Neural progenitor cell (in vitro differentiated cells): ENCODE data around the gene ACP4. TPM values are rescaled to one million over a fixed set of nuclear protein-coding genes. Genes with fewer than 3 reads are reported as not detected.

Source experiments
- DNase-seq: peaks from one replicate; pipeline ENCODE4 v3.0.0-alpha.2; 2016; ENCODE audit warnings: low spot score
- H2AFZ ChIP-seq: fragments of 200-600 bp; sonication (generic); replicated peaks from 2 replicates; pipeline ENCODE4 v1.6.1; 2016; ENCODE audit warnings: antibody characterized with exemption
- H3F3A ChIP-seq: fragments of 200-600 bp; sonication (generic); 2 replicates; pipeline ENCODE4 v1.6.1; 2016; ENCODE audit warnings: antibody characterized with exemption, low read depth
- H3K27ac ChIP-seq: fragments of 200-600 bp; sonication (generic); 2 replicates; pipeline ENCODE4 v1.5.1; 2016; ENCODE audit warnings: mild to moderate bottlenecking
- H3K27me3 ChIP-seq: fragments of 200-600 bp; sonication (generic); 2 replicates; pipeline ENCODE4 v1.6.1; 2016; ENCODE audit warnings: mild to moderate bottlenecking, moderate library complexity
- H3K36me3 ChIP-seq: fragments of 200-600 bp; sonication (generic); 2 replicates; pipeline ENCODE4 v1.5.1; 2016
- H3K4me1 ChIP-seq: fragments of 200-600 bp; sonication (generic); 2 replicates; pipeline ENCODE4 v1.6.1; 2016; ENCODE audit warnings: mixed run types
- H3K4me2 ChIP-seq: fragments of 200-600 bp; sonication (generic); 2 replicates; pipeline ENCODE4 v1.6.1; 2016
- H3K4me3 ChIP-seq: fragments of 200-600 bp; sonication (generic); 2 replicates; pipeline ENCODE4 v1.5.1; 2016
- H3K79me2 ChIP-seq: fragments of 200-600 bp; sonication (generic); 2 replicates; pipeline ENCODE4 v1.6.1; 2016; ENCODE audit warnings: low read depth
- H3K9ac ChIP-seq: fragments of 200-600 bp; sonication (generic); 2 replicates; pipeline ENCODE4 v1.6.1; 2016
- H3K9me3 ChIP-seq: fragments of 200-600 bp; sonication (generic); 2 replicates; pipeline ENCODE4 v1.5.1; 2016; ENCODE audit warnings: low read depth
- H4K20me1 ChIP-seq: fragments of 200-600 bp; sonication (generic); 2 replicates; pipeline ENCODE4 v1.6.1; 2016; ENCODE audit warnings: low read depth
- H3K27ac Mint-ChIP-seq: 3 replicates; pipeline ENCODE4 v1.8.0; 2021; ENCODE audit warnings: mixed read lengths
- H3K27me3 Mint-ChIP-seq: 2 replicates; pipeline ENCODE4 v1.8.0; 2022; ENCODE audit warnings: low read depth, mild to moderate bottlenecking, inconsistent platforms, moderate library complexity, mixed read lengths; ENCODE audit not compliant: insufficient read depth
- H3K36me3 Mint-ChIP-seq: 3 replicates; pipeline ENCODE4 v1.8.0; 2021; ENCODE audit warnings: mixed read lengths
- H3K4me1 Mint-ChIP-seq: 3 replicates; pipeline ENCODE4 v1.8.0; 2021; ENCODE audit warnings: mixed read lengths
- H3K4me3 Mint-ChIP-seq: 3 replicates; pipeline ENCODE4 v1.8.0; 2021; ENCODE audit warnings: mild to moderate bottlenecking, moderate library complexity, mixed read lengths
- H3K9me3 Mint-ChIP-seq: 3 replicates; pipeline ENCODE4 v1.8.0; 2020; ENCODE audit warnings: mixed read lengths
- CTCF ChIP-seq: fragments of 200-600 bp; sonication (generic); IDR thresholded peaks from 2 replicates; pipeline ENCODE4 v1.5.1; 2017; ENCODE audit warnings: antibody characterized with exemption, mild to moderate bottlenecking
- EZH2 ChIP-seq: fragments of 200-600 bp; sonication (generic); IDR thresholded peaks from 2 replicates; pipeline ENCODE4 v1.6.1; 2017; ENCODE audit warnings: antibody characterized with exemption, mild to moderate bottlenecking, moderate library complexity
- EZH2phosphoT487 ChIP-seq: fragments of 200-600 bp; sonication (generic); IDR thresholded peaks from 2 replicates; pipeline ENCODE4 v1.6.1; 2017; ENCODE audit warnings: antibody characterized with exemption
- total RNA-seq: library from RNA; depleted of rRNA; stranded (reverse); fragments of >200 nt; gene quantifications from 2 replicates; pipeline ENCODE4 v1.2.3, GENCODE V29; 2015; ENCODE audit warnings: low replicate concordance

Gene ACP4
- total RNA-seq, 1 donor from 2014 or later: not detected

- H3K9me3 ChIP-seq: no peaks in the 10 kb centered on the region
- no peak for DNase-seq
- H4K20me1 ChIP-seq: no peaks in the 10 kb centered on the region
- Mint-ChIP-seq H3K27me3 (peaks cover 61% of the 10 kb centered on the region), H3K4me1 (peaks cover 12% of the 10 kb centered on the region), H3K36me3 (no peaks in the 10 kb centered on the region), H3K4me3 (peak overlapping the region; percentile 4), H3K9me3 (peaks cover 14% of the 10 kb centered on the region), H3K27ac (no peak overlapping the region)
- no peak overlapping the region for H3K27ac ChIP-seq
- H3K4me3 ChIP-seq: no peak overlapping the region
- no peaks in the 10 kb centered on the region for H3F3A ChIP-seq
- TF ChIP-seq CTCF (no peak), EZH2 (no peak), EZH2phosphoT487 (peak; percentile 47)
- no peaks in the 10 kb centered on the region for H3K4me1 ChIP-seq
- peaks cover 90% of the 10 kb centered on the region for H3K27me3 ChIP-seq
- H2AFZ ChIP-seq: no peak overlapping the region
- no peak overlapping the region for H3K4me2 ChIP-seq
- no peaks in the 10 kb centered on the region for H3K79me2 ChIP-seq
- H3K36me3 ChIP-seq: no peaks in the 10 kb centered on the region
- no peak overlapping the region for H3K9ac ChIP-seq
These were observed 30.5 kb downstream of the ACP4 start for GRCh38 chr19:50820549-50821247.

- Mint-ChIP-seq H3K27ac (no peak overlapping the region), H3K4me3 (no peak overlapping the region), H3K36me3 (no peaks in the 10 kb centered on the region), H3K9me3 (peaks cover 16% of the 10 kb centered on the region), H3K27me3 (peaks cover 60% of the 10 kb centered on the region), H3K4me1 (peaks cover 12% of the 10 kb centered on the region)
- Histone ChIP-seq H3K4me3 (no peak overlapping the region), H3K27ac (no peak overlapping the region), H3K9ac (no peak overlapping the region), H4K20me1 (no peaks in the 10 kb centered on the region), H3K79me2 (no peaks in the 10 kb centered on the region), H3K27me3 (peaks cover 87% of the 10 kb centered on the region), H3K4me1 (no peaks in the 10 kb centered on the region), H3K4me2 (no peak overlapping the region), H3K9me3 (no peaks in the 10 kb centered on the region), H3K36me3 (no peaks in the 10 kb centered on the region), H2AFZ (no peak overlapping the region), H3F3A (no peaks in the 10 kb centered on the region)
- TF ChIP-seq EZH2 (no peak), EZH2phosphoT487 (no peak), CTCF (no peak)
- no peak for DNase-seq
These were observed 31.0 kb downstream of the ACP4 start for GRCh38 chr19:50821248-50821612.

DNA sequence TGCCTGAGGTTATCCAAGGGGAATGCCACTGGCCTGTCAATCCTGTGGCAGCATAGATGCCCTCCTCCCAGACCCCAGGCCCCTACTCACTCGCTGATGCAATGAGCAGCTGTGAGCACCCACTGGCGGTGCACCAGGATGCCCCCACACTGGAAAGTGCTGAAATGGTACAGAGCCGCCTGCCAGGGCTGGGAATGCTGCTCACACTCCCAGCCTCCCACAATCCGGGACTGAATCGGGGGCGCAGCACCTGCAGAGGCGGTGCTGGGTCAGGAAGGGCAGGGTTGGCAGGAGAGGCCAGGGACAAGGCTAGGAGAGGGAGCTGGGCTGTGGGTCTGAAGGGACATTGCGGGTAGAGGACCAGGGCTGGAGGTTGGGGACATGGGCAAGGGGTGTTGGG is 31.4 kb downstream of the ACP4 start:
- H3K9ac ChIP-seq: no peak overlapping the region
- H3K4me2 ChIP-seq: no peak overlapping the region
- no peak for DNase-seq
- H3K27ac ChIP-seq: no peak overlapping the region
- H3K9me3 ChIP-seq: no peaks in the 10 kb centered on the region
- peaks cover 13% of the 10 kb centered on the region for H3K9me3 Mint-ChIP-seq
- H3K4me3 ChIP-seq: no peak overlapping the region
- no peak overlapping the region for H2AFZ ChIP-seq
- no peak overlapping the region for H3K4me3 Mint-ChIP-seq
- H3K4me1 Mint-ChIP-seq: peaks cover 12% of the 10 kb centered on the region
- no peak overlapping the region for H3K27ac Mint-ChIP-seq
- H3K36me3 Mint-ChIP-seq: no peaks in the 10 kb centered on the region
- no peaks in the 10 kb centered on the region for H3K4me1 ChIP-seq
- peaks cover 56% of the 10 kb centered on the region for H3K27me3 Mint-ChIP-seq
- H3K36me3 ChIP-seq: no peaks in the 10 kb centered on the region
- H3K79me2 ChIP-seq: no peaks in the 10 kb centered on the region
- no peaks in the 10 kb centered on the region for H3F3A ChIP-seq
- H4K20me1 ChIP-seq: no peaks in the 10 kb centered on the region
- TF ChIP-seq EZH2: no peak
- no peak for TF ChIP-seq CTCF
- no peak for TF ChIP-seq EZH2phosphoT487
- peaks cover 87% of the 10 kb centered on the region for H3K27me3 ChIP-seq
